Measurements from ENCODE around the gene ONECUT3.

DNA sequence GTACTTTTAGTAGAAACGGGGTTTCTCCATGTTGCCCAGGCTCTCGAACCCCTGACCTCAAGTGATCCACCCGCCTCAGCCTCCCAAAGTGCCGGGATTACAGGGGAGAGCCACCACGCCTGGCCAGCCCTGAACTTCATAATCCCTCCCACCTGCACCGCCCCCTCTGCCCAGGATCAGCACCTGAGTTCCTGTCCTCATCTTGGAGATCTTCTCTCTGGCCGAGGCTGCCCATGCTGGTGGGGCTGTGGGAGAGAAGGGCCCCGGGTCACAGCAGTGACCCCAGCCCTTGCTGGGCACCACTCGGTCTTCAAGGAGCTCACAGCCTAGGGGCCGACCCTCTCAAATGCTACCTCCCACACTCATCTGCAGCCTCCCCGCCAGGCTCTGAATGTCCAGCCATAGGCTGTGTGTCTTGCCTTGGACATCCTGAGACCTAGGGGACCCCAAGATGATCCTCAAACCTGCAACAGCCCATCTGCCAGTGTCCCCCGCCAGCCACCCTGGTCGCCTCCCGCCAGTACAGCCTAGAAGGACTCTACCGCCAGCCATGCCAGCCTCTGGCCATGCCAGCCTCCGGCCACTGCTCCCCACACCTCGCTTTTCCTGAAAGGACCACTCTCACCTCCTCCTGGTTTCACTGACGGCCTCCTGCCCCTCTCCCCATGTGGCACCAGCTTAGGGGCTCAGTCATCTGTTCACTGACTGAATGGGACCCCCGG lies 57.3 kb downstream of the ONECUT3 start:
- TF ChIP-seq, protein P1, sequence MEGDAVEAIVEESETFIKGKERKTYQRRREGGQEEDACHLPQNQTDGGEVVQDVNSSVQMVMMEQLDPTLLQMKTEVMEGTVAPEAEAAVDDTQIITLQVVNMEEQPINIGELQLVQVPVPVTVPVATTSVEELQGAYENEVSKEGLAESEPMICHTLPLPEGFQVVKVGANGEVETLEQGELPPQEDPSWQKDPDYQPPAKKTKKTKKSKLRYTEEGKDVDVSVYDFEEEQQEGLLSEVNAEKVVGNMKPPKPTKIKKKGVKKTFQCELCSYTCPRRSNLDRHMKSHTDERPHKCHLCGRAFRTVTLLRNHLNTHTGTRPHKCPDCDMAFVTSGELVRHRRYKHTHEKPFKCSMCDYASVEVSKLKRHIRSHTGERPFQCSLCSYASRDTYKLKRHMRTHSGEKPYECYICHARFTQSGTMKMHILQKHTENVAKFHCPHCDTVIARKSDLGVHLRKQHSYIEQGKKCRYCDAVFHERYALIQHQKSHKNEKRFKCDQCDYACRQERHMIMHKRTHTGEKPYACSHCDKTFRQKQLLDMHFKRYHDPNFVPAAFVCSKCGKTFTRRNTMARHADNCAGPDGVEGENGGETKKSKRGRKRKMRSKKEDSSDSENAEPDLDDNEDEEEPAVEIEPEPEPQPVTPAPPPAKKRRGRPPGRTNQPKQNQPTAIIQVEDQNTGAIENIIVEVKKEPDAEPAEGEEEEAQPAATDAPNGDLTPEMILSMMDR (IDR thresholded peaks at IDR 0.05; ENCODE audit: low read length), result no peak
- no peak for TF ChIP-seq EZH2 (optimal IDR thresholded peaks at IDR 0.05; ENCODE audit: low read depth, low read length)
- TF ChIP-seq EZH2phosphoT487 (IDR thresholded peaks at IDR 0.05; ENCODE audit: low read length), result no peak
